Gastrocnemius medialis (tissue), 4 donors: ENCODE measurements around the gene LAMA4. TPM values are rescaled to one million over a fixed set of nuclear protein-coding genes. Genes with fewer than 3 reads are reported as not detected.

ENCODE experiments used
- ATAC-seq, 2 donors: fragments of 150-250 bp; one replicate each; pipeline ENCODE4 v1.9.1; 2016
- DNase-seq, 2 donors: peaks; one replicate each; pipeline ENCODE4 v3.0.0-alpha.2; 2019
- H3K27ac ChIP-seq, 4 donors: fragments of 200-600 bp; sonication (generic); 1 replicate in 1 of 4; 2 replicates in 3 of 4; pipeline ENCODE4 v1.5.1; 2016 to 2018; ENCODE audit warnings: mild to moderate bottlenecking in 2 of 4, moderate library complexity in 1 of 4
- H3K27me3 ChIP-seq, 3 donors: fragments of 200-600 bp; sonication (generic) in 2 of 3; 1 replicate in 1 of 3; 2 replicates in 2 of 3; pipeline versions ENCODE4 v1.5.1 to v1.6.0; 2016 to 2019; ENCODE audit warnings: mild to moderate bottlenecking in 1 of 3, moderate library complexity in 1 of 3
- H3K36me3 ChIP-seq, 2 donors: fragments of 200-600 bp; sonication (generic) in 1 of 2; one replicate each; pipeline ENCODE4 v1.5.1; 2017 to 2018
- H3K4me1 ChIP-seq, 2 donors: fragments of 200-600 bp; sonication (generic) in 1 of 2; one replicate each; pipeline ENCODE4 v1.5.1; 2016 to 2017; ENCODE audit warnings: mild to moderate bottlenecking in 2 of 2
- H3K4me3 ChIP-seq, 4 donors: fragments of 200-600 bp; sonication (generic) in 3 of 4; 1 replicate in 1 of 4; 2 replicates in 3 of 4; pipeline ENCODE4 v1.5.1; 2016 to 2019; ENCODE audit warnings: mild to moderate bottlenecking in 2 of 4
- H3K9me3 ChIP-seq, 3 donors: fragments of 200-600 bp; sonication (generic) in 2 of 3; 1 replicate in 1 of 3; 2 replicates in 2 of 3; pipeline ENCODE4 v1.5.1; 2016 to 2019
- CTCF ChIP-seq, 5 experiments: fragments of 450-650 bp in 3 of 5; fragments of 200-600 bp in 2 of 5; sonication (generic) in 2 of 5; IDR thresholded peaks in 4 of 5; conservative IDR thresholded peaks in 1 of 5; 1 replicate in 4 of 5; 2 replicates in 1 of 5; pipeline ENCODE4 v1.5.1; 2016 to 2019; ENCODE audit warnings: antibody characterized with exemption in 5 of 5, mild to moderate bottlenecking in 3 of 5, moderate library complexity in 3 of 5
- POLR2A ChIP-seq, 2 donors: fragments of 450-650 bp; IDR thresholded peaks; one replicate each; pipeline ENCODE4 v1.6.1; 2017; ENCODE audit warnings: antibody characterized with exemption in 2 of 2, mild to moderate bottlenecking in 2 of 2, moderate library complexity in 2 of 2
- in situ Hi-C, 4 donors: fragments of 200-750 bp; cut with MboI; loops; one replicate each; pipeline versions ENCODE4 v1.15.0 to v1.8.0; 2017; ENCODE audit warnings: low sequenced_read_pairs in 4 of 4
- intact Hi-C: fragments of 100-400 bp; cut with DNase I; formaldehyde crosslinking; loops from one replicate; pipeline ENCODE4 v1.15.1; 2023; ENCODE audit warnings: low total_unique reads
- total RNA-seq, 4 donors: library from RNA; depleted of rRNA; stranded (reverse); fragments of >200 nt; gene quantifications; one replicate each; pipeline versions ENCODE4 v1.1.0 to v1.2.3, GENCODE V29; 2016

Gene LAMA4
- total RNA-seq, 4 donors from 2014 or later, result 4.4 to 19.1 (median 7.4) TPM

GRCh38 chr6:112298021-112298745 is 43.8 kb upstream of the LAMA4 start:
- Histone ChIP-seq H3K4me1 (no peaks in the 10 kb centered on the region), H3K4me3 (no peak overlapping the region), H3K27ac (peak overlapping the region; percentile 25 to 57 (median 46)), H3K27me3 (no peaks in the 10 kb centered on the region), H3K36me3 (no peaks in the 10 kb centered on the region), H3K9me3 (no peaks in the 10 kb centered on the region)
- in situ Hi-C loops, result no loop called here
- DNase-seq (no peak), ATAC-seq (peak; percentile 49 to 68)
- intact Hi-C loops, result no loop called here
- TF ChIP-seq POLR2A (IDR thresholded peaks at IDR 0.05), result no peak
- no peak for TF ChIP-seq CTCF (IDR thresholded peaks at IDR 0.05 in 4 of 5, conservative IDR thresholded peaks at IDR 0.05 in 1 of 5)

GRCh38 chr6:112296694-112297093 is 42.3 kb upstream of the LAMA4 start:
- no peaks in the 10 kb centered on the region for H3K4me1 ChIP-seq
- in situ Hi-C loops, result no loop called here
- no peaks in the 10 kb centered on the region for H3K36me3 ChIP-seq
- H3K27me3 ChIP-seq, result no peaks in the 10 kb centered on the region
- H3K27ac ChIP-seq, result no peak overlapping the region
- DNase-seq (no peak), ATAC-seq (no peak)
- no peak overlapping the region for H3K4me3 ChIP-seq
- no peak for TF ChIP-seq CTCF (IDR thresholded peaks at IDR 0.05 in 4 of 5, conservative IDR thresholded peaks at IDR 0.05 in 1 of 5)
- TF ChIP-seq POLR2A (IDR thresholded peaks at IDR 0.05), result no peak
- no peaks in the 10 kb centered on the region for H3K9me3 ChIP-seq
- intact Hi-C loops, result no loop called here

- Histone ChIP-seq H3K4me3 (no peak overlapping the region), H3K4me1 (no peaks in the 10 kb centered on the region), H3K36me3 (no peaks in the 10 kb centered on the region), H3K27ac (no peak overlapping the region), H3K9me3 (no peaks in the 10 kb centered on the region), H3K27me3 (no peaks in the 10 kb centered on the region)
- DNase-seq, result no peak
- in situ Hi-C loops, result no loop called here
- TF ChIP-seq POLR2A (IDR thresholded peaks at IDR 0.05), result no peak
- intact Hi-C loops, result no loop called here
- ATAC-seq, result no peak
These were observed 41.8 kb upstream of the LAMA4 start for GRCh38 chr6:112296122-112296521.

GRCh38 chr6:112291161-112291762 is 36.9 kb upstream of the LAMA4 start:
- H3K27ac ChIP-seq, result no peak overlapping the region
- intact Hi-C loops, result no loop called here
- H3K9me3 ChIP-seq, result no peaks in the 10 kb centered on the region
- TF ChIP-seq CTCF (IDR thresholded peaks at IDR 0.05 in 4 of 5, conservative IDR thresholded peaks at IDR 0.05 in 1 of 5), result no peak
- TF ChIP-seq POLR2A (IDR thresholded peaks at IDR 0.05), result no peak
- no peak overlapping the region for H3K4me3 ChIP-seq
- DNase-seq, result no peak
- H3K36me3 ChIP-seq, result no peaks in the 10 kb centered on the region
- H3K27me3 ChIP-seq, result no peaks in the 10 kb centered on the region
- no peak for ATAC-seq
- in situ Hi-C loops, result no loop called here
- peaks cover 0 to 4% of the 10 kb centered on the region in 2 donors for H3K4me1 ChIP-seq

- in situ Hi-C loops, result no loop called here
- TF ChIP-seq POLR2A (IDR thresholded peaks at IDR 0.05) (no peak), CTCF (IDR thresholded peaks at IDR 0.05 in 4 of 5, conservative IDR thresholded peaks at IDR 0.05 in 1 of 5) (no peak)
- intact Hi-C loops, result no loop called here
These were observed 34.7 kb upstream of the LAMA4 start for GRCh38 chr6:112289038-112289566.

More at GRCh38 chr6:112289038-112289566, 34.7 kb upstream of the LAMA4 start:
- H3K4me3 ChIP-seq, result no peak overlapping the region
- DNase-seq, result peak; percentile 42 to 68
- H3K36me3 ChIP-seq, result no peaks in the 10 kb centered on the region
- no peaks in the 10 kb centered on the region for H3K27me3 ChIP-seq
- no peaks in the 10 kb centered on the region for H3K9me3 ChIP-seq
- peak overlapping the region; percentile 35 to 48 (median 44) for H3K27ac ChIP-seq
- peak; percentile 76 to 91 for ATAC-seq
- peaks cover 0 to 4% of the 10 kb centered on the region in 2 donors for H3K4me1 ChIP-seq
